GM23338 (cell line): ENCODE data around the gene SYCN. TPM values are rescaled to one million over a fixed set of nuclear protein-coding genes. Genes with fewer than 3 reads are reported as not detected.

ENCODE experiments used
- ATAC-seq: fragments of 200-7000 bp; cut with Tn5 transposase; 3 replicates; pipeline ENCODE4 v1.9.1; 2020
- DNase-seq: peaks from one replicate; pipeline ENCODE4 v3.0.0-alpha.2; 2015; ENCODE audit warnings: low spot score
- H2AFZ ChIP-seq: fragments of 200-600 bp; sonication (generic); 2 replicates; pipeline ENCODE4 v1.8.0; 2016; ENCODE audit warnings: antibody characterized with exemption, mild to moderate bottlenecking, moderate library complexity
- H3F3A ChIP-seq: fragments of 200-600 bp; sonication (generic); replicated peaks from 2 replicates; pipeline ENCODE4 v1.8.0; 2017; ENCODE audit warnings: antibody characterized with exemption, mixed run types, low read depth
- H3K27ac ChIP-seq: fragments of 200-600 bp; sonication (generic); 2 replicates; pipeline ENCODE4 v1.6.1; 2016; ENCODE audit warnings: low read depth
- H3K27me3 ChIP-seq: fragments of 200-600 bp; sonication (generic); 2 replicates; pipeline ENCODE4 v1.8.0; 2016; ENCODE audit warnings: mild to moderate bottlenecking, mixed run types, moderate library complexity; ENCODE audit not compliant: insufficient read depth
- H3K36me3 ChIP-seq: fragments of 200-600 bp; sonication (generic); 2 replicates; pipeline ENCODE4 v1.8.0; 2016; ENCODE audit warnings: mild to moderate bottlenecking; ENCODE audit not compliant: insufficient read depth
- H3K4me1 ChIP-seq: fragments of 200-600 bp; sonication (generic); 2 replicates; pipeline ENCODE4 v1.8.0; 2016; ENCODE audit warnings: mild to moderate bottlenecking, moderate library complexity; ENCODE audit not compliant: insufficient read depth
- H3K4me2 ChIP-seq: fragments of 200-600 bp; sonication (generic); 2 replicates; pipeline ENCODE4 v1.7.1; 2017; ENCODE audit warnings: mixed run types
- H3K4me3 ChIP-seq: fragments of 200-600 bp; sonication (generic); 2 replicates; pipeline ENCODE4 v1.6.1; 2016; ENCODE audit warnings: mixed run types
- H3K79me2 ChIP-seq: fragments of 200-600 bp; sonication (generic); replicated peaks from 2 replicates; pipeline ENCODE4 v1.8.0; 2017; ENCODE audit warnings: mild to moderate bottlenecking; ENCODE audit not compliant: insufficient read depth
- H3K9me2 ChIP-seq: fragments of 200-600 bp; sonication (generic); 2 replicates; pipeline ENCODE4 v1.8.0; 2017; ENCODE audit not compliant: insufficient read depth
- H4K20me1 ChIP-seq: fragments of 200-600 bp; sonication (generic); replicated peaks from 2 replicates; pipeline ENCODE4 v1.8.0; 2017; ENCODE audit warnings: mild to moderate bottlenecking; ENCODE audit not compliant: insufficient read depth
- H3K27ac Mint-ChIP-seq: 2 replicates; pipeline ENCODE4 v1.8.0; 2020; ENCODE audit warnings: inconsistent platforms, mild to moderate bottlenecking, moderate library complexity, mixed read lengths
- H3K27me3 Mint-ChIP-seq: 3 replicates; pipeline ENCODE4 v1.8.0; 2022; ENCODE audit warnings: low read depth, mild to moderate bottlenecking, moderate library complexity, mixed read lengths, inconsistent platforms; ENCODE audit not compliant: insufficient read depth, poor library complexity
- H3K36me3 Mint-ChIP-seq: 3 replicates; pipeline ENCODE4 v1.8.0; 2021; ENCODE audit warnings: low read depth, mild to moderate bottlenecking, inconsistent platforms, moderate library complexity, mixed read lengths
- H3K4me1 Mint-ChIP-seq: 3 replicates; pipeline ENCODE4 v1.8.0; 2020; ENCODE audit warnings: mild to moderate bottlenecking, inconsistent platforms, mixed read lengths
- H3K4me3 Mint-ChIP-seq: 3 replicates; pipeline ENCODE4 v1.8.0; 2021; ENCODE audit warnings: moderate library complexity, mild to moderate bottlenecking, inconsistent platforms, mixed read lengths
- H3K9me3 Mint-ChIP-seq: 3 replicates; pipeline ENCODE4 v1.8.0; 2020; ENCODE audit warnings: moderate library complexity, mild to moderate bottlenecking, inconsistent platforms, mixed read lengths
- CTCF ChIP-seq, 2 experiments: fragments of 200-600 bp in 1 of 2; sonication (generic) in 1 of 2; conservative IDR thresholded peaks; 2 replicates each; pipeline versions ENCODE4 v1.5.1 to v1.6.1; 2016 to 2017; ENCODE audit warnings: antibody characterized with exemption in 2 of 2, low read depth in 2 of 2, mild to moderate bottlenecking in 2 of 2, moderate library complexity in 1 of 2
- ETS1 ChIP-seq: IDR thresholded peaks from 2 replicates; pipeline ENCODE4 v1.6.1; 2016; ENCODE audit warnings: antibody characterized with exemption
- EZH2 ChIP-seq: fragments of 200-600 bp; sonication (generic); IDR thresholded peaks from one replicate; pipeline ENCODE4 v1.8.0; 2017; ENCODE audit warnings: antibody characterized with exemption, mild to moderate bottlenecking, low read depth; ENCODE audit not compliant: unreplicated experiment
- EZH2phosphoT487 ChIP-seq: fragments of 200-600 bp; sonication (generic); IDR thresholded peaks from one replicate; pipeline ENCODE4 v1.8.1; 2018; ENCODE audit warnings: antibody characterized with exemption; ENCODE audit not compliant: unreplicated experiment
- REST ChIP-seq: IDR thresholded peaks from one replicate; pipeline ENCODE4 v1.6.1; 2018; ENCODE audit warnings: antibody characterized with exemption; ENCODE audit not compliant: unreplicated experiment
- STAT1 ChIP-seq: IDR thresholded peaks from one replicate; pipeline ENCODE4 v1.6.1; 2016; ENCODE audit warnings: antibody characterized with exemption; ENCODE audit not compliant: unreplicated experiment
- polyA plus RNA-seq: library from polyadenylated mRNA; unstranded; fragments of >200 nt; fragmentation: Nextera tagmentation; extraction: Ambion mirVana; gene quantifications from 2 replicates; pipeline ENCODE4 v1.2.1, GENCODE V29; 2016
- total RNA-seq: library from RNA; depleted of rRNA; stranded (reverse); fragments of >200 nt; shearing (Covaris generic); gene quantifications from 2 replicates; pipeline ENCODE4 v1.2.3, GENCODE V29; 2014

Gene SYCN
- total and polyA plus RNA-seq, 2 experiments from 2014 or later, result not detected

DNA sequence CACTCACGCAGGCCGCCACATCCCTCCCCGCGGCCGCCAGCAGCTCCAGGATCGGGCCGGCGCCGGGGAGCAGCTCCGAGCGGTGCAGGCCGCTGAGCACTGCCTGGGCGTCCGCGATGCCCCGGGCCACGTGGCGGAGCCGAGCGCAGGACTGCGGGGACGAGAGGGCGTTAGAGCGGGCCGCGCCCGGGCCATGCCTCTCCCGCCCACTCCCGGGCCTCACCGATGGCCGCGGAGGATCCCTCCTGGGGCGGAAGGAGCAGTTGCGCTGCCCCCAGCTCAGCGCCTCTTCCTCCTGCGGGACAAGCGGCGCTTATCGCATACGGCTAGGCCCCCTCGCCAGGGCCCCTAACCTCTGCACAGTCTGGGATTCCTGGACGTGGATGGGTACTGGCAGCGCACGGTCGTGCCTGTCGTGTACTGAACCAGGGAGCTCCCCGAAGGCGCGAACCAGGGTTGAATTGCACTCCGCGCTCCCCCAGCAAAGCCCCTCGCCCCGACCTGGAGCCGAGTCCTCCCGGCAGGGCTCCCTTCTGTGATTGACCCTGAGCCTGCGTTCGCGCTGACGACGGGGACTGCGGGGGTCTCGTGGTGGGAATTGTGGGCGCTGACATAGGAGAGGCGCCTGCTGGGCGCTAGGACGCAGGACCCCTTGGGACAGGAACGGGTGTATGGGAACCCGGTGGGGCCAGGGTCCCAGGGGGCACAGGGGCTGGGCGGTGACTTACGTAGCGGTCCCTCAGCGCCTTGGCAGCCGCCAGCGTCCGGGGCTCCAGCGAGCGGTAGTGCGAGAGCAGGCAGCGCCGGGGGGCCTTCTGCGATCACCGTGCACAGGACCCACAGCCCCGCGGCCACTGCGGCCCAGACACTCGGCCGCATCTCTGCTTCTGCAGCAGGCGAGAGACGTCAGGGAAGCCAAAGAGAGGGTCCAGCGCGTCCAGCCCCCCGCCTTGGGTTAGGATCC, 43.9 kb upstream of the SYCN start:
- H4K20me1 ChIP-seq, result peaks cover 2% of the 10 kb centered on the region; the same call in 1 of the 2 replicates
- peak; percentile 60 for DNase-seq
- H3K79me2 ChIP-seq, result no peaks in the 10 kb centered on the region
- no peaks in the 10 kb centered on the region for H3K36me3 ChIP-seq
- H3K4me3 ChIP-seq, result peak overlapping the region; percentile 55
- no peaks in the 10 kb centered on the region for H3F3A ChIP-seq
- H2AFZ ChIP-seq, result peak overlapping the region; percentile 93
- H3K4me1 ChIP-seq, result no peaks in the 10 kb centered on the region; the same call in 1 of the 2 replicates
- peak; percentile 68 for ATAC-seq
- no peak overlapping the region for H3K27ac Mint-ChIP-seq
- peak overlapping the region; percentile 51 for H3K4me3 Mint-ChIP-seq
- TF ChIP-seq CTCF (conservative IDR thresholded peaks at IDR 0.05; ENCODE audit: low read depth in 2 of 2), result no peak
- TF ChIP-seq REST, result no peak
- no peak for TF ChIP-seq ETS1
- no peak for TF ChIP-seq EZH2phosphoT487
- no peak for TF ChIP-seq STAT1
- TF ChIP-seq EZH2, result peak; percentile 82
- peaks cover 44% of the 10 kb centered on the region for H3K27me3 Mint-ChIP-seq
- H3K27ac ChIP-seq, result no peak overlapping the region
- H3K4me1 Mint-ChIP-seq, result peaks cover 2% of the 10 kb centered on the region; the same call in 1 of the 3 replicates
- H3K27me3 ChIP-seq, result peaks cover 67% of the 10 kb centered on the region
- H3K9me3 Mint-ChIP-seq, result no peaks in the 10 kb centered on the region; the same call in 2 of the 3 replicates
- peak overlapping the region; percentile 84 for H3K4me2 ChIP-seq
- no peaks in the 10 kb centered on the region for H3K9me2 ChIP-seq
- H3K36me3 Mint-ChIP-seq, result no peaks in the 10 kb centered on the region; the same call in 2 of the 3 replicates
